GM12891 (cell line): ENCODE results near the gene TRIML2.

Source experiments
- PAX5 ChIP-seq: IDR thresholded peaks from 2 replicates; pipeline ENCODE4 v1.6.1; 2011; ENCODE audit warnings: low read length, moderate library complexity, mild to moderate bottlenecking; ENCODE audit not compliant: insufficient read depth, severe bottlenecking
- POLR2A ChIP-seq: IDR thresholded peaks from 2 replicates; pipeline ENCODE4 v1.6.1; 2011; ENCODE audit warnings: low read depth, low read length, control low read depth
- POLR2AphosphoS5 ChIP-seq: IDR thresholded peaks from 2 replicates; pipeline ENCODE4 v1.6.1; 2011; ENCODE audit warnings: low read depth, low read length, control low read depth
- TAF1 ChIP-seq: IDR thresholded peaks from 2 replicates; pipeline ENCODE4 v1.6.1; 2011; ENCODE audit warnings: low read depth, low read length, control low read depth

GRCh38 chr4:188110741-188111471 lies 1.5 kb upstream of the TRIML2 start:
- no peak for TF ChIP-seq PAX5
- TF ChIP-seq POLR2A: no peak
- no peak for TF ChIP-seq POLR2AphosphoS5
- no peak for TF ChIP-seq TAF1
